SH-SY5Y (cell line): Measurements from ENCODE around the gene SERPINE3.

ENCODE experiments used
- GATA2 ChIP-seq: IDR thresholded peaks from 2 replicates; pipeline ENCODE4 v1.6.1; 2011; ENCODE audit warnings: mild to moderate bottlenecking, low read depth, low read length
- GATA3 ChIP-seq: IDR thresholded peaks from 2 replicates; pipeline ENCODE4 v1.6.1; 2011; ENCODE audit warnings: low read depth, mild to moderate bottlenecking, low read length, moderate library complexity

GRCh38 chr13:51323824-51324511 lies 15.5 kb upstream of the SERPINE3 start:
- TF ChIP-seq GATA3 (no peak), GATA2 (no peak)
